GM10266 (cell line): ENCODE results near the gene GPNMB.

Experiments
- DNase-seq: peaks from one replicate; pipeline ENCODE4 v3.0.0; 2012; ENCODE audit errors: extremely low spot score
- CTCF ChIP-seq: IDR thresholded peaks from 2 replicates; pipeline ENCODE4 v1.5.1; 2012; ENCODE audit warnings: mild to moderate bottlenecking, low read depth; ENCODE audit not compliant: control insufficient read depth, insufficient read depth; ENCODE audit errors: missing control alignments

GPNMB gene

GRCh38 chr7:23256731-23257130 lies 10.2 kb downstream of the GPNMB start:
- DNase-seq = no peak
- TF ChIP-seq CTCF = no peak

GRCh38 chr7:23260371-23260770 lies 13.8 kb downstream of the GPNMB start:
- DNase-seq = no peak
- no peak for TF ChIP-seq CTCF

- DNase-seq = peak; percentile 79
- peak; percentile 88 for TF ChIP-seq CTCF
These were observed 15.4 kb downstream of the GPNMB start for GRCh38 chr7:23261843-23262452.

- TF ChIP-seq CTCF = no peak
- no peak for DNase-seq
These were observed 18.4 kb downstream of the GPNMB start for GRCh38 chr7:23264916-23265458.

GRCh38 chr7:23266918-23267317 lies 20.3 kb downstream of the GPNMB start:
- no peak for TF ChIP-seq CTCF

GRCh38 chr7:23267357-23267756 lies 20.8 kb downstream of the GPNMB start:
- no peak for DNase-seq
- TF ChIP-seq CTCF = no peak

More at GRCh38 chr7:23266918-23267317, 20.3 kb downstream of the GPNMB start:
- DNase-seq = no peak

GRCh38 chr7:23268167-23268566 lies 21.6 kb downstream of the GPNMB start:
- TF ChIP-seq CTCF = no peak
- no peak for DNase-seq
